H1 (cell line): ENCODE data around the gene PAX8. TPM values are rescaled to one million over a fixed set of nuclear protein-coding genes. Genes with fewer than 3 reads are reported as not detected.

ENCODE experiments used
- CEBPB ChIP-seq: IDR thresholded peaks from 2 replicates; pipeline ENCODE4 v1.6.1; 2012; ENCODE audit warnings: low read depth, low read length
- NRF1 ChIP-seq: IDR thresholded peaks from 2 replicates; pipeline ENCODE4 v1.6.1; 2011; ENCODE audit warnings: mild to moderate bottlenecking, low read depth, low read length, improper control_type of control experiment
- POLR2AphosphoS5 ChIP-seq: IDR thresholded peaks from 2 replicates; pipeline ENCODE4 v1.6.1; 2011; ENCODE audit warnings: low read depth, low read length
- polyA plus RNA-seq, 7 experiments: library from polyadenylated mRNA; depleted of rRNA in 3 of 7; stranded (reverse) in 5 of 7; unstranded in 2 of 7; fragments of >200 nt in 5 of 7; fragments of 200-250 nt in 2 of 7; gene quantifications; 1 replicate in 5 of 7; 2 replicates in 1 of 7; 4 replicates in 1 of 7; pipeline versions ENCODE4 v1.2.1 to v1.2.3, GENCODE V29; 2011 to 2013; ENCODE audit warnings: missing spikeins in 2 of 7, mixed read lengths in 2 of 7
- total RNA-seq: library from RNA; stranded (reverse); fragmentation: NEBNext Ultra II Directional; extraction: Animal tissue kit (Norgen Biotek cat#: 25700); gene quantifications from 2 replicates; pipeline ENCODE4 v1.2.1, GENCODE V29; 2021

The PAX8 gene
- total and polyA plus RNA-seq, 2 of the 8 experiments (the other 6 are each of a cell fraction or from before 2014, with no cell fraction given): 0.02 TPM; not detected in 1

DNA sequence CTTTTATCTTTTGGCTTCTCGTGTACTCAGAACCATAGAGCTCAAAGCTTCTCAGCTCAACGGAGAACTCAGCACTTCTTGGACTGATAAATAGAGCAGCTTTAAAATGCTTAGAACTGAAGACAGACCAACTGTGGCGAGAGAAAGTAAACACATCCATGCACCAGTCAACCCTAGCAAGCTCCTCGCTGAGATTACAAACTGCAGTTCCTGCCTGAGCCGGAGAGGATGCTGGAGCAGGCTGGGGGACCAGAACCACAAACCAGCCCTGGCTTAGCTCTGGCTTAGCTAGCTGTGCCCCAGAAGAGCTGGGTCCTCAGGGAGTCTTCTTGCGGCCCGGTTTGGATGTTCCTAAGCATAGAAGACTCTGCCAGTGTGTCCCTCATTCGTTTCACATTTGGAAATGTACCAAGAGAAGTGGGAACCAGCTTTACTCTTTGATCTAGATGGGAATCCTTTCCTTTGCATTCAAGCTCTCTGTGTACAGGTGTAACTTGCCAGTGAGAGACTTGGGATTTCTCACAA is 5.6 kb downstream of the PAX8 start (continued):
- TF ChIP-seq CEBPB: no peak
- no peak for TF ChIP-seq POLR2AphosphoS5
- TF ChIP-seq NRF1: no peak
- TF ChIP-seq, all 59 proteins: peak for 5
